Measurements from ENCODE around the gene BEGAIN. TPM values are rescaled to one million over a fixed set of nuclear protein-coding genes. Genes with fewer than 3 reads are reported as not detected.

The BEGAIN gene
- total RNA-seq, 1 experiment from 2014 or later = not detected

DNA sequence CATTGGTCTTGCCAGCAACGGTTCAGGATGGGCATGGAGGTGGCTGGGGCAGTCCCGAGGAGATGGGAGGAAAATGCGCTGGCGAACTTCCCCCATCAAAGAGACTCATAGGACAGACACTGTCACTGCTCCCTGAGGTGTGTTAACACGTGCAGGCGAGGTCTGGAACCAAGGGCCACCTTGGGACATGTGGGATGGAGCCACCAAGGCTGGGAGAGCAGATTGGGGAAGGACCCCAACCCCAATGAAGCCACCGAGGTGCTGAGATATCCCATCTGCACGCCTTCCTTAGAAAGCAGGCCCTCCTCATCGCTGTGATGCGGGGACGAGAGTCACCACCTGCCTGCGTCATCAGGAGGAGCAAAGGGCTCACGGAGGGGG is 16.9 kb upstream of the BEGAIN start:
- TF ChIP-seq, protein P1, sequence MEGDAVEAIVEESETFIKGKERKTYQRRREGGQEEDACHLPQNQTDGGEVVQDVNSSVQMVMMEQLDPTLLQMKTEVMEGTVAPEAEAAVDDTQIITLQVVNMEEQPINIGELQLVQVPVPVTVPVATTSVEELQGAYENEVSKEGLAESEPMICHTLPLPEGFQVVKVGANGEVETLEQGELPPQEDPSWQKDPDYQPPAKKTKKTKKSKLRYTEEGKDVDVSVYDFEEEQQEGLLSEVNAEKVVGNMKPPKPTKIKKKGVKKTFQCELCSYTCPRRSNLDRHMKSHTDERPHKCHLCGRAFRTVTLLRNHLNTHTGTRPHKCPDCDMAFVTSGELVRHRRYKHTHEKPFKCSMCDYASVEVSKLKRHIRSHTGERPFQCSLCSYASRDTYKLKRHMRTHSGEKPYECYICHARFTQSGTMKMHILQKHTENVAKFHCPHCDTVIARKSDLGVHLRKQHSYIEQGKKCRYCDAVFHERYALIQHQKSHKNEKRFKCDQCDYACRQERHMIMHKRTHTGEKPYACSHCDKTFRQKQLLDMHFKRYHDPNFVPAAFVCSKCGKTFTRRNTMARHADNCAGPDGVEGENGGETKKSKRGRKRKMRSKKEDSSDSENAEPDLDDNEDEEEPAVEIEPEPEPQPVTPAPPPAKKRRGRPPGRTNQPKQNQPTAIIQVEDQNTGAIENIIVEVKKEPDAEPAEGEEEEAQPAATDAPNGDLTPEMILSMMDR (conservative IDR thresholded peaks at IDR 0.05) = no peak
- no peak for TF ChIP-seq EZH2 (IDR thresholded peaks at IDR 0.05; ENCODE audit: low read depth)
- no peak overlapping the region for H2AFZ ChIP-seq
- DNase-seq = no peak
- no peaks in the 10 kb centered on the region for H3K4me1 ChIP-seq (replicated peaks; ENCODE audit: insufficient read depth)
- no peaks in the 10 kb centered on the region for H3K79me2 ChIP-seq (ENCODE audit: low read depth)
- H3K27ac ChIP-seq = no peak overlapping the region
- no peaks in the 10 kb centered on the region for H3K9me2 ChIP-seq (ENCODE audit: insufficient read depth)
- no peaks in the 10 kb centered on the region for H3K9me3 ChIP-seq (ENCODE audit: insufficient read depth, low read depth)
- no peak overlapping the region for H3K4me3 ChIP-seq
- H3F3A ChIP-seq (ENCODE audit: insufficient read depth, low read depth) = no peaks in the 10 kb centered on the region
- intact Hi-C loops (cut with micrococcal nuclease; ENCODE audit: unreplicated experiment) = no loop called here
- H3K36me3 ChIP-seq (ENCODE audit: low read depth) = no peaks in the 10 kb centered on the region
- BruUV-seq (replicated peaks) = no TSS peak
- ChIA-PET CTCF (no interaction called here), POLR2A (ENCODE audit: unreplicated experiment) (no interaction called here)
- H3K4me2 ChIP-seq = no peak overlapping the region
- H4K20me1 ChIP-seq (ENCODE audit: insufficient read depth) = no peaks in the 10 kb centered on the region
- peaks cover 51% of the 10 kb centered on the region for H3K27me3 ChIP-seq (ENCODE audit: insufficient read depth, low read depth)

DNA sequence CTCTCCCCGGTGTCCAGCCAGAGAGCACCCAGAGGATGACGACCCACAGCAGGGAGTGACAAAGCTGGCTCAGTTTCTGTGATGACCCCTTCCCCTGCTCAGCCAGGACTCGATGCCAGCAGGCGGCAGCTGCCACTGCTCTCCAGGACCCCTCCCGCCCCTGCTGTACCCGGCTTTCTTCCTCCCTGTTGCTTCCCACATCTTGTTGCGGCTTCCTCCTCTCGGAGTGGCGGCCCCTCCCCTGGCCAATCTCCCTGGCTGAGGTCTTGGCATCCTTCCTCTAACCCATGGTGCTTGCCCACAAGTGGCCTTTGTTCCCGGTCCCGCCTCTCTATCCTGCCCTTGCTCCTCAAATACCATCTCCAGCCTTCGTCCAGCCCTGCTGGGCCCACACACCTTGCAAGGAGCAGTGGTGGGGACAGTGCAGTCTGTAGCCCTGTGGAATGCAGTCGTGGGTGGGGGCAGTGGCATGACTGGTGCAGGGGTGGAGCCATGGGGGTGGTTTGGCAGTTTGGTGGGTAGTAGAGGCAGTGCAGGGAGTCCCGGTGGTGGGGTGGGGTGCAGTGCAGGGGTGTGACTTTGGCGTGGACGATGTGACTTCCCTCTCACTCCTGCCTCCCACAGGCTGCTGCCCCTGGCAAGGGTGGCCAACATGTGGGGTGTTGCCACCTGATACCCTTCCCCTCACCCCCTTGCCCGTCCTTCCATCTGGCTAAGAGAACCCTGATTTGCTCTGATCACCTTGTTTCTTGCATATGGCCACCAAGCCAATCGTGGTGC is 16.3 kb upstream of the BEGAIN start:
- no peaks in the 10 kb centered on the region for H3K79me2 ChIP-seq (ENCODE audit: low read depth)
- peaks cover 57% of the 10 kb centered on the region for H3K27me3 ChIP-seq (ENCODE audit: insufficient read depth, low read depth)
- no peaks in the 10 kb centered on the region for H3K9me2 ChIP-seq (ENCODE audit: insufficient read depth)
- H3K36me3 ChIP-seq (ENCODE audit: low read depth) = no peaks in the 10 kb centered on the region
- TF ChIP-seq, protein P1 (conservative IDR thresholded peaks at IDR 0.05) = no peak
- no peak for TF ChIP-seq EZH2 (IDR thresholded peaks at IDR 0.05; ENCODE audit: low read depth)
- H3K4me3 ChIP-seq = no peak overlapping the region
- no peaks in the 10 kb centered on the region for H3K4me1 ChIP-seq (replicated peaks; ENCODE audit: insufficient read depth)
- CTCF ChIA-PET = no interaction called here
- H3K4me2 ChIP-seq = no peak overlapping the region
- POLR2A ChIA-PET (ENCODE audit: unreplicated experiment) = no interaction called here
- no peak for DNase-seq
- no peaks in the 10 kb centered on the region for H3K9me3 ChIP-seq (ENCODE audit: insufficient read depth, low read depth)
- intact Hi-C loops (cut with micrococcal nuclease; ENCODE audit: unreplicated experiment) = no loop called here
- no TSS peak for BruUV-seq (replicated peaks)
- no peaks in the 10 kb centered on the region for H3F3A ChIP-seq (ENCODE audit: insufficient read depth, low read depth)
- H2AFZ ChIP-seq = no peak overlapping the region
- H4K20me1 ChIP-seq (ENCODE audit: insufficient read depth) = no peaks in the 10 kb centered on the region
- no peak overlapping the region for H3K27ac ChIP-seq

DNA sequence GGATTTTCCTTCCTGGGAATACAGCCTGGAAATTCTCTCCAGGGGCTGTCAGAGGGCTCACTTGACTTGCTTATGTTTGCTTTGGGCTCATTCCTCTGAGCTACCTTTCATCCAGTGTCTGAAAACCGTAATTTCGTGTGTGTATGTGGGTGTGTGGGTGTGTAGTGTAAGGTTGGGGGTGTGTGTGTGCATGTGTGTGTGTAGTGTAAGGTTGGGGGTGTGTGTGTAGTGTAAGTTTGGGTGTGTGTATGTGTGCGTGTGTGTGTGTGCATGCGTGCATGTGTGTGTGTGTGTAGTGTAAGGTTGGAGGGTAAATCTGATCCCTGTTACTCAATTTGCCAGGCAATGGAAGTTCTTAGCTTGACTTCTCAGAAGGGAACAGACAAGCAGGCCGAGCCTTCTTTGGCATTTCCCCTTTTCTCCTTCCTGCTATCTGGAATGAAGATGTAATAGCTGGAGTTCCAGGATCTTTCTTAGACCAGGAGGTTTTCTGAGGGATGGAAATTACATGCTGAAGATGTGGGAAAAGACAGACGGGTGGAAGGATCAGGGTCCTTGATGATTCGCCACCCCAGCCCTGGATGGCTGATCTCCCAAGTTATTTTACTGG is 15.5 kb upstream of the BEGAIN start:
- no TSS peak for BruUV-seq (replicated peaks)
- no peaks in the 10 kb centered on the region for H3K9me2 ChIP-seq (ENCODE audit: insufficient read depth)
- peaks cover 65% of the 10 kb centered on the region for H3K27me3 ChIP-seq (ENCODE audit: insufficient read depth, low read depth)
- no peaks in the 10 kb centered on the region for H3K9me3 ChIP-seq (ENCODE audit: insufficient read depth, low read depth)
- TF ChIP-seq EZH2 (IDR thresholded peaks at IDR 0.05; ENCODE audit: low read depth) = no peak
- TF ChIP-seq, protein P1 (conservative IDR thresholded peaks at IDR 0.05) = no peak
- intact Hi-C loops (cut with micrococcal nuclease; ENCODE audit: unreplicated experiment) = no loop called here
- no peak overlapping the region for H2AFZ ChIP-seq
- H3K4me1 ChIP-seq (replicated peaks; ENCODE audit: insufficient read depth) = no peaks in the 10 kb centered on the region
- H3K4me3 ChIP-seq = no peak overlapping the region
- no peaks in the 10 kb centered on the region for H4K20me1 ChIP-seq (ENCODE audit: insufficient read depth)
- ChIA-PET POLR2A (ENCODE audit: unreplicated experiment) (no interaction called here), CTCF (no interaction called here)
- DNase-seq = no peak
- H3K79me2 ChIP-seq (ENCODE audit: low read depth) = no peaks in the 10 kb centered on the region
- H3K4me2 ChIP-seq = no peak overlapping the region
- no peaks in the 10 kb centered on the region for H3F3A ChIP-seq (ENCODE audit: insufficient read depth, low read depth)
- H3K36me3 ChIP-seq (ENCODE audit: low read depth) = no peaks in the 10 kb centered on the region
- no peak overlapping the region for H3K27ac ChIP-seq
